GM12878 (cell line): Measurements from ENCODE around the gene LHFPL3. TPM values are rescaled to one million over a fixed set of nuclear protein-coding genes. Genes with fewer than 3 reads are reported as not detected.

Experiments
- ATF3 ChIP-seq: IDR thresholded peaks from 2 replicates; pipeline ENCODE4 v1.6.1; 2011; ENCODE audit warnings: low read depth, mild to moderate bottlenecking, low read length, moderate library complexity, borderline replicate concordance; ENCODE audit errors: extremely low read depth
- DPF2 ChIP-seq: fragments of 450-650 bp; IDR thresholded peaks from 2 replicates; pipeline ENCODE4 v1.6.1; 2017; ENCODE audit warnings: mild to moderate bottlenecking
- ELK1 ChIP-seq: IDR thresholded peaks from 2 replicates; pipeline ENCODE4 v1.6.1; 2012; ENCODE audit warnings: low read depth, low read length, improper control_type of control experiment
- LARP7 ChIP-seq: fragments of 450-650 bp; IDR thresholded peaks from 2 replicates; pipeline ENCODE4 v1.6.1; 2017; ENCODE audit warnings: mild to moderate bottlenecking
- PAX8 ChIP-seq: fragments of 450-650 bp; IDR thresholded peaks from 2 replicates; pipeline ENCODE4 v1.6.1; 2017; ENCODE audit warnings: mild to moderate bottlenecking, moderate library complexity
- POLR2AphosphoS2 ChIP-seq: IDR thresholded peaks from 2 replicates; pipeline ENCODE4 v1.6.1; 2011; ENCODE audit warnings: low read depth, mild to moderate bottlenecking, low read length, improper control_type of control experiment, moderate library complexity
- RBBP5 ChIP-seq: fragments of 200-600 bp; sonication (generic); conservative IDR thresholded peaks from 2 replicates; pipeline ENCODE4 v1.6.1; 2016
- RELB ChIP-seq: fragments of 450-650 bp; IDR thresholded peaks from 2 replicates; pipeline ENCODE4 v1.6.1; 2017; ENCODE audit warnings: low read depth, mild to moderate bottlenecking, moderate library complexity
- SKIL ChIP-seq: fragments of 450-650 bp; IDR thresholded peaks from 2 replicates; pipeline ENCODE4 v1.6.1; 2017; ENCODE audit warnings: mild to moderate bottlenecking, low read depth, inconsistent platforms; ENCODE audit not compliant: poor library complexity, severe bottlenecking
- USF1 ChIP-seq: IDR thresholded peaks from 2 replicates; pipeline ENCODE4 v1.6.1; 2011; ENCODE audit warnings: borderline replicate concordance, low read depth, mild to moderate bottlenecking, moderate library complexity, mixed read lengths, low read length; ENCODE audit not compliant: insufficient read depth; ENCODE audit errors: extremely low read length
- USF2 ChIP-seq: IDR thresholded peaks from 2 replicates; pipeline ENCODE4 v1.6.1; 2011; ENCODE audit warnings: low read depth, low read length, improper control_type of control experiment, borderline replicate concordance
- ZNF24 ChIP-seq: fragments of 450-650 bp; IDR thresholded peaks from 2 replicates; pipeline ENCODE4 v1.6.1; 2017; ENCODE audit warnings: antibody characterized with exemption, mild to moderate bottlenecking
- polyA plus RNA-seq, 11 experiments: library from polyadenylated mRNA; depleted of rRNA in 4 of 11; unstranded in 6 of 11; stranded (reverse) in 5 of 11; fragments of >200 nt; fragmentation: Nextera tagmentation in 4 of 11; fragmentation: Illumina TruSeq in 1 of 11; extraction: Ambion mirVana in 4 of 11; extraction: Trizol in 1 of 11; gene quantifications; 1 replicate in 1 of 11; 2 replicates in 10 of 11; pipeline versions ENCODE4 v1.2.1 to v1.2.3, GENCODE V29; 2011 to 2016; ENCODE audit warnings: inconsistent platforms in 2 of 11, missing spikeins in 2 of 11, low read depth in 1 of 11
- total RNA-seq, 4 experiments: library from RNA; depleted of rRNA in 3 of 4; stranded (reverse); fragments of >200 nt in 3 of 4; fragmentation: Illumina TruSeq in 1 of 4; extraction: Trizol in 1 of 4; gene quantifications; 2 replicates each; pipeline versions ENCODE4 v1.2.1 to v1.2.3, GENCODE V29; 2013 to 2021

LHFPL3 gene
- total and polyA plus RNA-seq, 10 of the 15 experiments (the other 5 are each of a cell fraction or from before 2014, with no cell fraction given): 0.09 TPM; not detected in 9

GRCh38 chr7:104572554-104572953 lies 244.2 kb downstream of the LHFPL3 start (continued):
- TF ChIP-seq ATF3 (no peak), ZNF24 (no peak), USF1 (no peak), USF2 (no peak), LARP7 (no peak), POLR2AphosphoS2 (no peak), PAX8 (no peak), SKIL (no peak), RELB (no peak), DPF2 (no peak), ELK1 (no peak), RBBP5 (no peak)
